Activated CD4-positive, alpha-beta memory T cell treated with anti-CD3 and anti-CD28 coated beads for 36 hours (primary cell): Measurements from ENCODE around the gene SLC48A1. TPM values are rescaled to one million over a fixed set of nuclear protein-coding genes. Genes with fewer than 3 reads are reported as not detected.

Experiments
- CTCF ChIA-PET: fragments of 350-600 bp; sonication (Branson Sonifier 250); formaldehyde crosslinking; loops from one replicate; lab custom pipeline; 2021; ENCODE audit warnings: antibody characterized with exemption, inconsistent platforms; lab: Charles Lee
- POLR2A ChIA-PET: fragments of 350-600 bp; sonication (Branson Sonifier 250); formaldehyde crosslinking; loops from one replicate; lab custom pipeline; 2021; ENCODE audit warnings: antibody characterized with exemption; lab: Charles Lee
- DNase-seq: peaks from one replicate; pipeline ENCODE4 v3.0.0-alpha.2; 2020
- H3K27ac Mint-ChIP-seq: one replicate; pipeline ENCODE4 v1.8.0; 2021; ENCODE audit warnings: mixed read lengths
- H3K27me3 Mint-ChIP-seq: one replicate; pipeline ENCODE4 v1.8.0; 2021; ENCODE audit warnings: mixed read lengths
- H3K36me3 Mint-ChIP-seq: one replicate; pipeline ENCODE4 v1.8.0; 2021; ENCODE audit warnings: mixed read lengths
- H3K4me1 Mint-ChIP-seq: one replicate; pipeline ENCODE4 v1.8.0; 2021; ENCODE audit warnings: low read depth, mixed read lengths
- H3K4me3 Mint-ChIP-seq: one replicate; pipeline ENCODE4 v1.8.0; 2021; ENCODE audit warnings: mild to moderate bottlenecking, mixed read lengths
- H3K9me3 Mint-ChIP-seq: one replicate; pipeline ENCODE4 v1.8.0; 2021; ENCODE audit warnings: mixed read lengths
- intact Hi-C: fragments of 100-400 bp; cut with micrococcal nuclease; formaldehyde crosslinking; loops from one replicate; pipeline ENCODE4 v1.15.1; 2023
- total RNA-seq, 2 experiments: library from RNA; stranded (reverse); gene quantifications; one replicate each; pipeline ENCODE4 v1.2.3, GENCODE V29; 2021

SLC48A1 gene
- total RNA-seq, 2 experiments from 2014 or later: 13.7 to 16.2 TPM

GRCh38 chr12:47772094-47772660 lies 861 bp upstream of the SLC48A1 start:
- ChIA-PET POLR2A (interaction anchor here (1.6 kb wide), 1 partner anchor 60 kb away, joined by 7 read pairs; no protein-coding TSS in a partner anchor), CTCF (interaction anchor here (0.6 to 18.6 kb wide), 12 partner anchors 12 to 191 kb away, joined by 3 to 837 read pairs (median 7); partner anchors contain the start of genes RAPGEF3 and TMEM106C)

GRCh38 chr12:47772738-47773061 lies 338 bp upstream of the SLC48A1 start:
- CTCF ChIA-PET: interaction anchor here (0.6 to 18.6 kb wide), 13 partner anchors 12 to 191 kb away, joined by 3 to 837 read pairs (median 6); partner anchors contain the start of genes RAPGEF3 and TMEM106C
- Mint-ChIP-seq H3K9me3 (no peaks in the 10 kb centered on the region), H3K4me3 (peak overlapping the region; percentile 70), H3K36me3 (no peaks in the 10 kb centered on the region), H3K27me3 (no peaks in the 10 kb centered on the region), H3K4me1 (peaks cover 18% of the 10 kb centered on the region), H3K27ac (no peak overlapping the region)
- DNase-seq: no peak
- POLR2A ChIA-PET: interaction anchor here (1.6 kb wide), 1 partner anchor 60 kb away, joined by 7 read pairs; no protein-coding TSS in a partner anchor
- intact Hi-C loops: loop anchor here (2.0 kb wide), 1 partner anchor 36 kb away; no protein-coding TSS in a partner anchor

More at GRCh38 chr12:47772094-47772660, 861 bp upstream of the SLC48A1 start:
- no peaks in the 10 kb centered on the region for H3K9me3 Mint-ChIP-seq
- H3K27me3 Mint-ChIP-seq: no peaks in the 10 kb centered on the region
- H3K36me3 Mint-ChIP-seq: no peaks in the 10 kb centered on the region
- DNase-seq: no peak
- intact Hi-C loops: loop anchor here (2.0 kb wide), 1 partner anchor 37 kb away; no protein-coding TSS in a partner anchor
- H3K27ac Mint-ChIP-seq: no peak overlapping the region
- peaks cover 18% of the 10 kb centered on the region for H3K4me1 Mint-ChIP-seq
- peak overlapping the region; percentile 70 for H3K4me3 Mint-ChIP-seq

DNA sequence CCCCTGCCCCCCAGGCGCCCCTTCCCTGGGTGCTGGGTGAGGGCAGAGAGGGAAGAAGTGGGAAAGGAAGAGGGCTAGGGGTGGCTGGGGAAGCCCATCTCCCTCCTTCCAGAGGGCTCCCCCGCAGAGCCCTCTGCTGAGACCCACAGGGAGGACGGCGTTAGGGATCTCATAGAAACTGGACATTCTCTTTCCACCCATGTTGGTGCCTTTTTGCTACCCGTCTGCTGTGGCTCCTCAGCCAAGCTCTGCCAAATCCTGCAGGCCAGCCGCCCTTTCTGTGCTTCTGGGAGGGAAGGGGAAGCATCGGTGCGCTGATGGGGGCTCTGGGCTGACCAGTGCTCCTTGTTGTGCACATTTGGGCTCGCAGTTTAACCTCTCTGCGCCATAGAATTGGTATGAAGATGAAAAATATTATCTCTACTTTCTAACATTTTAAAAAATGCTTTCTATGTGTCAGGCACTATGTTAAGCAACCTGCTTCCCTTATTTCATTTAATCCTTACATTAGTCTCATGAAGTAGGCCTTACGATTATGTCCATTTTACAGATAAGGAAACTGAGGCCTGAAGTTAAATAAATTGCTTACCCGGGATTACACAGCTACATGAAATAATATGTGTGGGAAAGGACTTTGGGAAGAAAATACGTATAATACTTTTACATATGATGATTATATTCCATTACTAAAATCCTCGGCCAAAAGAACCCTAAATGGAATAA lies 981 bp downstream of the SLC48A1 start:
- POLR2A ChIA-PET: interaction anchor here (0.7 kb wide), 1 partner anchor 34 kb away, joined by 3 read pairs; no protein-coding TSS in a partner anchor
- Mint-ChIP-seq H3K36me3 (no peaks in the 10 kb centered on the region), H3K4me1 (peaks cover 19% of the 10 kb centered on the region), H3K27ac (no peak overlapping the region), H3K27me3 (no peaks in the 10 kb centered on the region), H3K4me3 (peak overlapping the region; percentile 85), H3K9me3 (no peaks in the 10 kb centered on the region)
- CTCF ChIA-PET: interaction anchor here (0.9 to 18.6 kb wide), 6 partner anchors 15 to 68 kb away, joined by 3 to 837 read pairs (median 17); partner anchors contain the start of genes RAPGEF3 and RPAP3
- intact Hi-C loops: loop anchor here (2.0 kb wide), 1 partner anchor 35 kb away; no protein-coding TSS in a partner anchor
- DNase-seq: no peak

GRCh38 chr12:47774663-47775062 lies 1.6 kb downstream of the SLC48A1 start:
- POLR2A ChIA-PET: interaction anchor here (1.2 kb wide), 1 partner anchor 19 kb away, joined by 3 read pairs; no protein-coding TSS in a partner anchor
- peak overlapping the region; percentile 85 for H3K4me3 Mint-ChIP-seq

GRCh38 chr12:47775100-47775911 lies 2.3 kb downstream of the SLC48A1 start:
- H3K36me3 Mint-ChIP-seq: no peaks in the 10 kb centered on the region
- DNase-seq: no peak
- ChIA-PET CTCF (interaction anchor here (0.9 to 18.6 kb wide), 6 partner anchors 8 to 188 kb away, joined by 3 to 837 read pairs (median 20); partner anchors contain the start of genes RAPGEF3 and TMEM106C), POLR2A (interaction anchor here (1.2 kb wide), 1 partner anchor 19 kb away, joined by 3 read pairs; no protein-coding TSS in a partner anchor)
- peaks cover 25% of the 10 kb centered on the region for H3K4me1 Mint-ChIP-seq
- H3K9me3 Mint-ChIP-seq: no peaks in the 10 kb centered on the region
- peak overlapping the region; percentile 40 for H3K4me3 Mint-ChIP-seq
- H3K27me3 Mint-ChIP-seq: no peaks in the 10 kb centered on the region
- no peak overlapping the region for H3K27ac Mint-ChIP-seq
- intact Hi-C loops: loop anchor here (5.0 kb wide), 1 partner anchor 123 kb away; no protein-coding TSS in a partner anchor

More at GRCh38 chr12:47774663-47775062, 1.6 kb downstream of the SLC48A1 start:
- no peak overlapping the region for H3K27ac Mint-ChIP-seq
- intact Hi-C loops: loop anchor here (5.0 kb wide), 1 partner anchor 122 kb away; no protein-coding TSS in a partner anchor
- no peaks in the 10 kb centered on the region for H3K27me3 Mint-ChIP-seq
- H3K4me1 Mint-ChIP-seq: peaks cover 25% of the 10 kb centered on the region
- no peaks in the 10 kb centered on the region for H3K9me3 Mint-ChIP-seq
- no peaks in the 10 kb centered on the region for H3K36me3 Mint-ChIP-seq
- CTCF ChIA-PET: interaction anchor here (0.9 to 18.6 kb wide), 4 partner anchors 16 to 69 kb away, joined by 3 to 837 read pairs (median 74); partner anchors contain the start of genes RAPGEF3 and RPAP3
- no peak for DNase-seq

GRCh38 chr12:47776471-47777143 lies 3.6 kb downstream of the SLC48A1 start:
- Mint-ChIP-seq H3K4me3 (no peak overlapping the region), H3K27me3 (no peaks in the 10 kb centered on the region), H3K9me3 (no peaks in the 10 kb centered on the region), H3K4me1 (peaks cover 25% of the 10 kb centered on the region), H3K36me3 (no peaks in the 10 kb centered on the region), H3K27ac (no peak overlapping the region)
- no peak for DNase-seq
- ChIA-PET POLR2A (interaction anchor here (1.0 to 3.0 kb wide), 5 partner anchors 10 to 129 kb away, joined by 3 to 9 read pairs (median 3); partner anchors contain the start of gene VDR), CTCF (interaction anchor here (0.9 to 18.6 kb wide), 12 partner anchors 8 to 66 kb away, joined by 3 to 837 read pairs (median 4); partner anchors contain the start of gene RAPGEF3)
- intact Hi-C loops: loop anchor here (5.0 kb wide), 1 partner anchor 124 kb away; no protein-coding TSS in a partner anchor

GRCh38 chr12:47777151-47777550 lies 4.1 kb downstream of the SLC48A1 start:
- Mint-ChIP-seq H3K4me1 (peaks cover 25% of the 10 kb centered on the region), H3K27ac (no peak overlapping the region), H3K36me3 (no peaks in the 10 kb centered on the region), H3K27me3 (no peaks in the 10 kb centered on the region), H3K4me3 (no peak overlapping the region), H3K9me3 (no peaks in the 10 kb centered on the region)
- ChIA-PET POLR2A (interaction anchor here (1.0 to 3.0 kb wide), 7 partner anchors 10 to 128 kb away, joined by 3 to 9 read pairs (median 3); partner anchors contain the start of gene VDR), CTCF (interaction anchor here (0.9 to 18.6 kb wide), 13 partner anchors 8 to 66 kb away, joined by 3 to 837 read pairs (median 4); partner anchors contain the start of gene RAPGEF3)
- intact Hi-C loops: loop anchor here (5.0 kb wide), 1 partner anchor 125 kb away; no protein-coding TSS in a partner anchor
- no peak for DNase-seq

DNA sequence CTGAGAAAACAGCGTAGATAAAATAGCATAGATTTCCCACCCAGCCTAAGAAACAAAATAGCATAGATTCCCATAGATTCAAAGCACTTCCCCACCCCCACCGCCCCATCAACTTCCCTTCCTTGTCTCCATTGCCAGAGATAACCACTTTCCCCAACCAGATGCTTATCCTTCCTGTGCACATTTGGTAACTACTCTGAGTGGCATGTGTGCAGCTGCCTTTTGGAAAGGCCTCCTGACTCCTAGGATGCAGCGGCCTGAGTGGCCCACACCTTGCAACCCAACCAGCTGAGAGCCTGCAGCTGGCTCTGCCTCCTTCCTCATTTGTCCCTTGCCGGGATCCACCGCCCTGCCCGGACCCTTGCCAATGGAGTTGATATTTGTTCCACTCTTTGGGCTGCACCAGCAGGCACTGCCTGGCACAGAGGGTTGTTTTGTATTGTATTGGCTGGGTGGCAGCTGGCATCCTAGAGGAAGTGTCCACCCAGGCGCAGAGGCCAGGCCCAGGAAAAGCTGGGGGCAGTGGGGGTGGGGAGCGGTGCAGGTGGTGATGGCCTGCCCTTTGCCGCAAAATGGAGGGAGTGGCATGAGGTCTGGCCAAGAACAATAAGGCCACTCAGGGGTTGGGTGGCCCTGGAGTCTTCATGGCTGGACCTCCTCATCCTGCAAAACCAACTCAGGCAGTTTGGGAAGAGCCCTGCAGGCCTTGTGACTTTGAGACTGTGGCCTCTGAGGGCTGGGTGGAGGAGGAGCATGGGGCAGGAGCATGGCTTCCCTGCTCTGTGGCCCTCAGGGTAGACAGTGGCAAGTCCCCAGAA lies 4.9 kb downstream of the SLC48A1 start:
- no peaks in the 10 kb centered on the region for H3K36me3 Mint-ChIP-seq
- DNase-seq: no peak
- intact Hi-C loops: loop anchor here (2.0 to 5.0 kb wide), 2 partner anchors 126 to 745 kb away; no protein-coding TSS in a partner anchor
- peaks cover 23% of the 10 kb centered on the region for H3K4me1 Mint-ChIP-seq
- no peak overlapping the region for H3K4me3 Mint-ChIP-seq
- no peaks in the 10 kb centered on the region for H3K27me3 Mint-ChIP-seq
- H3K27ac Mint-ChIP-seq: no peak overlapping the region
- POLR2A ChIA-PET: interaction anchor here (1.0 to 3.0 kb wide), 5 partner anchors 11 to 36 kb away, joined by 3 to 9 read pairs (median 3); no protein-coding TSS in a partner anchor
- H3K9me3 Mint-ChIP-seq: no peaks in the 10 kb centered on the region
- CTCF ChIA-PET: interaction anchor here (0.9 to 18.6 kb wide), 27 partner anchors 8 to 745 kb away, joined by 3 to 837 read pairs (median 4); partner anchors contain the start of genes RAPGEF3 and VDR

DNA sequence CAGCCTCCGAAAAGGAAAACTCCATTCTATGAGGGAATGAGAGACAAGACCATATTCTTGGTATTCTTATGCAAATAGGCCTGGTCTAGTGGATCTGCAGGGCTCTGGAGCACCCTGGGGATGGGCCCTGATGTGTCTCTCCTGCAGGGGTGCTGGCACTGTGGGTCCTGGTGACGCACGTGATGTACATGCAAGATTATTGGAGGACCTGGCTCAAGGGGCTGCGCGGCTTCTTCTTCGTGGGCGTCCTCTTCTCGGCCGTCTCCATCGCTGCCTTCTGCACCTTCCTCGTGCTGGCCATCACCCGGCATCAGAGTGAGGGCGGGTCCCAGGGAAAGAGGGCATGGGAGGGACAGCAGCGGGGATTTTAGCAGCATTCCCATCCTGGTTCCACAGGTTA lies 5.8 kb downstream of the SLC48A1 start:
- CTCF ChIA-PET: interaction anchor here (0.9 to 18.6 kb wide), 24 partner anchors 9 to 746 kb away, joined by 3 to 837 read pairs (median 6); partner anchors contain the start of gene VDR
- no peak overlapping the region for H3K27ac Mint-ChIP-seq
- intact Hi-C loops: loop anchor here (1.0 to 5.0 kb wide), 5 partner anchors 37 to 746 kb away; no protein-coding TSS in a partner anchor
- POLR2A ChIA-PET: interaction anchor here (3.0 kb wide), 1 partner anchor 37 kb away, joined by 9 read pairs; no protein-coding TSS in a partner anchor
- H3K36me3 Mint-ChIP-seq: no peaks in the 10 kb centered on the region
- no peak for DNase-seq
- H3K27me3 Mint-ChIP-seq: no peaks in the 10 kb centered on the region
- H3K4me1 Mint-ChIP-seq: peaks cover 23% of the 10 kb centered on the region
- no peak overlapping the region for H3K4me3 Mint-ChIP-seq
- H3K9me3 Mint-ChIP-seq: no peaks in the 10 kb centered on the region
